Measurements from ENCODE around the gene DMBX1.

Gene DMBX1

GRCh38 chr1:46522184-46522968 lies 32.7 kb downstream of the DMBX1 start:
- peaks cover 36% of the 10 kb centered on the region for H3K27me3 ChIP-seq (replicated peaks)
- DNase-seq = peak; percentile 73

GRCh38 chr1:46522969-46523320 lies 33.3 kb downstream of the DMBX1 start:
- H3K36me3 ChIP-seq (replicated peaks) = no peaks in the 10 kb centered on the region
- no peak for DNase-seq
- no peak overlapping the region for H3K4me3 ChIP-seq (ENCODE audit: low read depth, low read length)
- H3K27me3 ChIP-seq (replicated peaks) = peaks cover 38% of the 10 kb centered on the region
- in situ Hi-C loops (cut with HindIII; ENCODE audit: low pct_ligation_motif_present, low sequenced_read_pairs) = no loop called here
- TF ChIP-seq CTCF (IDR thresholded peaks at IDR 0.05; ENCODE audit: low read depth, low read length, missing control alignments) = no peak
- no peak overlapping the region for H3K27ac ChIP-seq

More at GRCh38 chr1:46522184-46522968, 32.7 kb downstream of the DMBX1 start:
- Histone ChIP-seq H3K4me3 (ENCODE audit: low read depth, low read length) (no peak overlapping the region), H3K27ac (peak overlapping the region; percentile 20), H3K36me3 (replicated peaks) (no peaks in the 10 kb centered on the region)
- in situ Hi-C loops (cut with HindIII; ENCODE audit: low pct_ligation_motif_present, low sequenced_read_pairs) = no loop called here
- TF ChIP-seq CTCF (IDR thresholded peaks at IDR 0.05; ENCODE audit: low read depth, low read length, missing control alignments) = no peak

- Histone ChIP-seq H3K36me3 (replicated peaks) (no peaks in the 10 kb centered on the region), H3K27ac (no peak overlapping the region), H3K4me3 (ENCODE audit: low read depth, low read length) (no peak overlapping the region), H3K27me3 (replicated peaks) (peaks cover 37% of the 10 kb centered on the region)
- in situ Hi-C loops (cut with HindIII; ENCODE audit: low pct_ligation_motif_present, low sequenced_read_pairs) = no loop called here
- TF ChIP-seq CTCF (IDR thresholded peaks at IDR 0.05; ENCODE audit: low read depth, low read length, missing control alignments) = no peak
- DNase-seq = no peak
These were observed 34.1 kb downstream of the DMBX1 start for GRCh38 chr1:46523496-46524353.

GRCh38 chr1:46524843-46525242 lies 35.2 kb downstream of the DMBX1 start:
- no peak for DNase-seq
- no peak for TF ChIP-seq CTCF (IDR thresholded peaks at IDR 0.05; ENCODE audit: low read depth, low read length, missing control alignments)
- Histone ChIP-seq H3K27me3 (replicated peaks) (peaks cover 47% of the 10 kb centered on the region), H3K27ac (no peak overlapping the region), H3K36me3 (replicated peaks) (no peaks in the 10 kb centered on the region), H3K4me3 (ENCODE audit: low read depth, low read length) (no peak overlapping the region)
- in situ Hi-C loops (cut with HindIII; ENCODE audit: low pct_ligation_motif_present, low sequenced_read_pairs) = no loop called here

- in situ Hi-C loops (cut with HindIII; ENCODE audit: low pct_ligation_motif_present, low sequenced_read_pairs) = no loop called here
- Histone ChIP-seq H3K27ac (no peak overlapping the region), H3K36me3 (replicated peaks) (no peaks in the 10 kb centered on the region), H3K4me3 (ENCODE audit: low read depth, low read length) (no peak overlapping the region), H3K27me3 (replicated peaks) (peaks cover 52% of the 10 kb centered on the region)
- TF ChIP-seq CTCF (IDR thresholded peaks at IDR 0.05; ENCODE audit: low read depth, low read length, missing control alignments) = no peak
- no peak for DNase-seq
These were observed 35.8 kb downstream of the DMBX1 start for GRCh38 chr1:46525253-46525983.

Data from brain microvascular endothelial cell (primary cell).